ENCODE measurements around the gene CTSZ. TPM values are rescaled to one million over a fixed set of nuclear protein-coding genes. Genes with fewer than 3 reads are reported as not detected.

The CTSZ gene
- polyA plus RNA-seq, 3 donors = 62.6 to 755 (median 86.4) TPM

- Mint-ChIP-seq H3K9me3 (no peaks in the 10 kb centered on the region), H3K4me1 (peaks cover 26% of the 10 kb centered on the region), H3K4me3 (no peak overlapping the region), H3K36me3 (peaks cover 34 to 53% of the 10 kb centered on the region in 2 donors), H3K27me3 (ENCODE audit: low read depth in 3 of 3) (peaks cover 6 to 17% (median 11%) of the 10 kb centered on the region in 3 donors), H3K27ac (peak overlapping the region in 4 of 7 donors; percentile 23 to 75 (median 55))
- no peaks in the 10 kb centered on the region for H3K9me3 ChIP-seq (replicated peaks in 1 of 2; ENCODE audit: control insufficient read depth in 1 of 2, insufficient read depth in 1 of 2, low read length in 2 of 2)
- no peaks in the 10 kb centered on the region for H3K79me2 ChIP-seq (ENCODE audit: insufficient read depth, low read length)
- H3K27me3 ChIP-seq (ENCODE audit: control insufficient read depth in 2 of 2, insufficient read depth in 2 of 2, low read length in 2 of 2) = no peaks in the 10 kb centered on the region
- no peak overlapping the region for H2AFZ ChIP-seq (ENCODE audit: insufficient read depth, low read depth, low read length, poor library complexity, severe bottlenecking)
- H3K27ac ChIP-seq (ENCODE audit: low read depth in 1 of 2, low read length in 2 of 2) = no peak overlapping the region
- peaks cover 4 to 10% of the 10 kb centered on the region in 2 donors for H3K4me1 ChIP-seq (ENCODE audit: control insufficient read depth in 1 of 2, insufficient read depth in 2 of 2, low read length in 2 of 2)
- 11% methylated on average over 3 of the region's 4 CpGs for WGBS (ENCODE audit: insufficient coverage)
- intact Hi-C loops (cut with micrococcal nuclease) = no loop called here
- H3K4me2 ChIP-seq (replicated peaks; ENCODE audit: extremely low read depth, low read length, poor library complexity, severe bottlenecking) = no peak overlapping the region
- H4K20me1 ChIP-seq (ENCODE audit: insufficient read depth, low read length) = peaks cover 20% of the 10 kb centered on the region
- TF ChIP-seq CTCF (IDR thresholded peaks at IDR 0.05) = no peak
- no peak overlapping the region for H3K4me3 ChIP-seq (replicated peaks in 1 of 3; ENCODE audit: low read depth in 2 of 3, low read length in 3 of 3)
- H3K9ac ChIP-seq (ENCODE audit: insufficient read depth, low read length, poor library complexity, severe bottlenecking) = no peak overlapping the region
- peaks cover 0 to 12% of the 10 kb centered on the region in 2 donors for H3K36me3 ChIP-seq (replicated peaks in 1 of 2; ENCODE audit: control insufficient read depth in 1 of 2, insufficient read depth in 2 of 2, low read length in 2 of 2)
- DNase-seq = peak in 1 of 3 donors; percentile 46
Observed at GRCh38 chr20:59016795-59017492, 9.9 kb upstream of the CTSZ start.

GRCh38 chr20:59015812-59016711, 9.0 kb upstream of the CTSZ start:
- DNase-seq = no peak
- no peak overlapping the region for H3K4me2 ChIP-seq (replicated peaks; ENCODE audit: extremely low read depth, low read length, poor library complexity, severe bottlenecking)
- H3K4me3 Mint-ChIP-seq = peak overlapping the region in 1 of 2 donors; percentile 11
- intact Hi-C loops (cut with micrococcal nuclease) = no loop called here
- no peaks in the 10 kb centered on the region for H3K9me3 ChIP-seq (replicated peaks in 1 of 2; ENCODE audit: control insufficient read depth in 1 of 2, insufficient read depth in 1 of 2, low read length in 2 of 2)
- no peaks in the 10 kb centered on the region for H3K27me3 ChIP-seq (ENCODE audit: control insufficient read depth in 2 of 2, insufficient read depth in 2 of 2, low read length in 2 of 2)
- H3K9ac ChIP-seq (ENCODE audit: insufficient read depth, low read length, poor library complexity, severe bottlenecking) = no peak overlapping the region
- TF ChIP-seq CTCF (IDR thresholded peaks at IDR 0.05) = no peak
- H3K9me3 Mint-ChIP-seq = no peaks in the 10 kb centered on the region
- H3K27ac Mint-ChIP-seq = peak overlapping the region in 2 of 7 donors; percentile 10 to 57
- peaks cover 0 to 9% of the 10 kb centered on the region in 2 donors for H3K36me3 ChIP-seq (replicated peaks in 1 of 2; ENCODE audit: control insufficient read depth in 1 of 2, insufficient read depth in 2 of 2, low read length in 2 of 2)
- H3K27me3 Mint-ChIP-seq (ENCODE audit: low read depth in 3 of 3) = peaks cover 8 to 20% (median 11%) of the 10 kb centered on the region in 3 donors
- no peak overlapping the region for H2AFZ ChIP-seq (ENCODE audit: insufficient read depth, low read depth, low read length, poor library complexity, severe bottlenecking)
- peaks cover 14% of the 10 kb centered on the region for H4K20me1 ChIP-seq (ENCODE audit: insufficient read depth, low read length)
- peaks cover 32 to 46% of the 10 kb centered on the region in 2 donors for H3K36me3 Mint-ChIP-seq
- H3K4me3 ChIP-seq (replicated peaks in 1 of 3; ENCODE audit: low read depth in 2 of 3, low read length in 3 of 3) = no peak overlapping the region
- peaks cover 11 to 15% of the 10 kb centered on the region in 2 donors for H3K4me1 ChIP-seq (ENCODE audit: control insufficient read depth in 1 of 2, insufficient read depth in 2 of 2, low read length in 2 of 2)
- no peaks in the 10 kb centered on the region for H3K79me2 ChIP-seq (ENCODE audit: insufficient read depth, low read length)
- H3K4me1 Mint-ChIP-seq = peaks cover 34% of the 10 kb centered on the region
- 65% methylated on average over 13 of the region's 16 CpGs for WGBS (ENCODE audit: insufficient coverage)
- no peak overlapping the region for H3K27ac ChIP-seq (ENCODE audit: low read depth in 1 of 2, low read length in 2 of 2)

All from CD14-positive monocyte (primary cell).